SK-N-DZ (cell line): ENCODE data around the gene RPS25.
A peak's percentile ranks its signal among the peaks of the same experiment; 100 is the strongest.
"Not testable (repeated sequence)": the region's sequence is repeated elsewhere in the genome, so short reads cannot be mapped to it uniquely, and the experiment has no call there.

Source experiments
- DNase-seq: peaks from one replicate; pipeline ENCODE4 v3.0.0-alpha.2; 2015; ENCODE audit warnings: low spot score

The RPS25 gene

DNA sequence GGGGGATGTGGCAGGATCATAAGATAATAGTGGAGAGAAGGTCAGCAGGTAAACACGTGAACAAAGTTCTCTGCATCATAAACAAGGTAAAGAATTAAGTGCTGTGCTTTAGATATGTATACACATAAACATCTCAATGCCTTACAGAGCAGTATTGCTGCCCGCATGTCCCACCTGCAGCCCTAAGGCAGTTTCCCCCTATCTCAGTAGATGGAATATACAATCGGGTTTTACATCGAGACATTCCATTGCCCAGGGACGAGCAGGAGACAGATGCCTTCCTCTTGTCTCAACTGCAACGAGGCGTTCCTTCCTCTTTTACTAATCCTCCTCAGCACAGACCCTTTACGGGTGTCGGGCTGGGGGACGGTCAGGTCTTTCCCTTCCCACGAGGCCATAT, 21.3 kb upstream of the RPS25 start:
- not testable (repeated sequence) for DNase-seq

GRCh38 chr11:119038884-119039283, 20.7 kb upstream of the RPS25 start:
- no peak for DNase-seq

DNA sequence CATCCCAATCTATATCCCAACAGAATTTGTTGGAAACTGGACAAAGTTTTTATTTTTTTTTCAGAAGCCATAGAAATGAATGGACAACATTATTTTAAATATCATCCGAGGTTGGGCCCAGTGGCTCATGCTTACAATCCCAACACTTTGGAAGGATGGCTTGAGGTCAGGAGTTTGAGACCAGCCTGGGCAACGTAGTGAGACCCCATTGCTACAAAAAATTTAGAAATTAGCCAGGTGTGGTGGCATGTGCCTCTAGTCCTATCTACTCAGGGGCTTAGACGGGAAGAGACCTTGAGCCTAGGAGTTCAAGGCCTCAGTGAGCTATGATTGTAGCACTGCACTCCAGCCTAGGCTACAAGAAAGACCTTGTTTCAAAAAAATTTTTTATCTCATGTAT, 16.7 kb upstream of the RPS25 start:
- no peak for DNase-seq

GRCh38 chr11:119033421-119033820, 15.3 kb upstream of the RPS25 start:
- DNase-seq = not testable (repeated sequence)

- DNase-seq = no peak
Measured at GRCh38 chr11:119031912-119032280, 13.8 kb upstream of the RPS25 start.

DNA sequence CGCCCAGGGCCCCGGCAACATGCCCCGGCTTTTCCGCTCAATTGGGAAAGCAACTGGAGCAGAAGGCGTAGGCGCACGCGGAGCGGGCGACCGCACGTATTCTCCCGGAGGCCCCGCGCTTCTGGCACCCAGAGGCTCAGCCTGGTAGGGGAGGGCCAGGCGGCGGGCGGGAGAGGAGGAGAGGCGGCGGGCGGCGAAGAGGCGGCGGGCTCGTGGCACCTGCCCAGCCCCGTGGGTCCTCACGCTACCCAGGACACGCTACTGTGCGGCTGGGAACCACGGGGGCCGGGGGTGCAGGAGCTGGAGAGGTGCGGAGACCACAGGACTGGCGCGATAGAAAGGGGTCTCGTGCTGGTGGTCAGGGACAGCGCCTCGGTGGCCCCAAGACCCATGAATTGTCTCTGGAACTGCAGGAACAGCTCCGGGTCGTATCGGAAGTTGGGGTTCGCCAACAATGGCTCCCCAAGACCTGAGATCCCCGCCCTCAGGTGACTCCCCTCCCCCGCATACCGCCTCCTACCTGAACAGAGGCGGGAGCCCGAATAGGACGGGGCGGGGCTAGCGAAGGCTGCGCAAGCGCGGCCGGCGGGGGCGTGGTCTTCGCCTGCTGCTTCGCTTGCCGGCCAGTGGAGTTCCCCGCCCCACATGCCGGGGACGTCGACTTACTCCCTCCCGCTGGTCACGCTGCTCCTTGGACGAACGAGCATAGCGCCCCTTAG, 12.3 kb upstream of the RPS25 start, which contains the start of gene SLC37A4:
TSS of gene SLC37A4 (minus strand) at position 549 of the 719 bp plus-strand sequence.
- DNase-seq = peak; percentile 94

DNA sequence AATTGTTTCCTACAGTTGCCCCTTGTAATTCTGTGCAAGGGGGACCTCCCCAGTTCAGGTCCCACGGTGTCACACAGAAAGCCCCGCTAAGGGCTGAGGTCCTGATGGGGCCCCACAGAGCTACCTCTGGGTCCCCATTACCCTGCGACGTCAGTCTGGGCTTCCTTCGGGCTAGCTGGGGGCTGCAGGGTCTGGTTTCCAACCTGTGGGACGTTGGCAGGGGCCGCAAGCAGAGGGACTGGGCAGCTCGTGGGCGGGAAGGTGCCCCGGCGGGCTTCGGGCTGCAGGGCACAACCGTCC, 11.8 kb upstream of the RPS25 start:
- DNase-seq = no peak

DNA sequence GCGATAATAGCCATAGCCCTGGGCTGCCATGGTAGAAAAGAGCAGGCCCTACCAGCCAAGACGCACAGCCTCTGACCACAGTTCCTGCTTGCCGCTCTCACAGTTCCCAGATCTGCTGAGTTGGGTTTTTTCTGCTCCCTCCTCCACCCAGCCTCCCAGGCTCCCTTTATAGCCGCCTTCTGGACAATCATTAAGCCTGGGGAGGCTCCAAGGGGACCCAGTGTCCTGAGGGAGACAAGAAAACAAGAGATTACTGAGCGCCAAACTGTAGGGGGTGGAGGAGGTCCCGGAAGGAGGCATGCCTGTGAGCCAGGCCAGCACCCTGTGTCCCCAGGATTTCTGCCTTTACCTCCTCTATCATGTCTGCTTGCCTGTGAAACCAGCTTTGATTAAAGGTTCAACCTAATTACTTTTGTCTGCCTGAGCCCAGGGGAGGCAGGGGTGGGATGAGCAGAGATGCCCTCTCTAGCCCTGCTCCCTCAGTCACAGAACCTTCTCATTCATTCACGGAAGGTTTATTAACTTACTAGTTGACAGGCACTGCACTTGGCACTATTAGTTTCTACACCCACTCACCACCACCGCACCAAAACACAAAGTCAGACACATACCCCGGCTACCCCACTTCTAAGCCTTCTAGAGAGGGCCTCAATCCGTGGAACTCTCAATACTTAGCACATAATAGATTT, 11.3 kb upstream of the RPS25 start:
- no peak for DNase-seq

DNA sequence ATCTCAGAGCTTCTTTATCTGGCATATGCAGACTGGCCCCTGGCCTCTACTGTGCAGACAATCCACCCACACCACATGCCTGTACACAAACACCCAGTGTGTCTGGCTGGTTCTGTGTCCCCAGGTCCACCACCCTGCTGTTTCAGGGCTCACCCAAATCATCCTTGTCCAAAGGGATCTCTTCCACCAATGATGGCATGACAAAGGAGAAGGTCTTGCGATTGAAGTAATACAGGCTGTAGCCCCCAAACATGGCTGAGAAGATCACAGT, 10.9 kb upstream of the RPS25 start:
- DNase-seq = no peak

DNA sequence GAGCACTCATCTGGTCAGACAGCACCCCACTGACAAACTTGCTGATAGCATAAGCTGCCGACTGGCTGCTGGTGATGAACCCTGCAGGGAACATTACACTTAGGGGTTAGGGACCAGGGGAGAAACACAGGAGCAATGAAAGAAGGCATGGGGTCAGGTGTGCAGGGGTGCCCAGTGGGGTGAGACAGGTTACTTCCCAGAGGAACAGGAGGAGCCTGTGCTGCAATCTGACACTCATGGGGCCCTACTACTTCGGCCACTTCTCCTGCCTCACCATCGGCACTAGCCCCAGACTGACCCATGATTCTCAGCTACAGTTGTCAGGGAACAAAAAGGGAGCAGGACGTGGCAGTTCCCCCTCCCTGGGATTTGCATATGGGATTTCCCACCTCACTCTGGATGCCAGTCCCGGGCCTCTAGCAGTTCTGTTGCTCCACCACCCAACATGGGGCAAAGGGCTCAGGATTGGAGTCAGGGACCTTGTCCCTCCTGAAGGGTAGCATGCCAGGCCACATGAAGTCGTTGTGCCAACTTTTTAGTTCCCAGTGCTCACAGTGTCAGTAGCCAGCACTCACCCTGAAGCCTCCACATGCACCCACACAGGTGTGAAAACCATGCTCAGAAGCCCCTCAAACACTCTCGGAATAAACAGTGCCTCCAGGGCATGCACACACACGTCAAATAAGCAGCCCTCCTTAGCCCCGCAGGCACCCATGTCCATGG, 10.4 kb upstream of the RPS25 start:
- no peak for DNase-seq

GRCh38 chr11:119027561-119028345, 9.6 kb upstream of the RPS25 start:
- DNase-seq = no peak

DNA sequence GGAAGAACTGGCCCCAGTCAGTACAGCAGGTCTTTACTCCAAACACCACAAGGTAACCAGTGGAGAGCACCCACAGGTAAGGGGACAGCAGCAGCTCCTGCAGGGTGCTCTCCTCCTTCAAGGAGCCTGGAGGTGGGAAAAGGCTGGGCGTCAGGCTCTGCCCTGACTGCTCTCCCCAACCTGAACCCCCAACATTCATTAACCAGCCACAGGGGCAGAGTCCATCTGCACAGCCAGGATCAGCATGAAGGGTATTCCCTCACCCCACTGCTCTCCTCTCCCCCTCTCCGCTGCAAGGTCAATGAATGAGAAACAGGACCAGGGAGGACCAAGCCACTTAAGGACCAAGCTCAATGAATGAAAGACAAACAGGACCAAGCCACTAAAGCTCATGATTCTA, 8.8 kb upstream of the RPS25 start:
- DNase-seq = no peak

- no peak for DNase-seq
Measured at GRCh38 chr11:119025978-119026766, 8.0 kb upstream of the RPS25 start.

GRCh38 chr11:119025541-119025940, 7.4 kb upstream of the RPS25 start:
- no peak for DNase-seq

GRCh38 chr11:119025099-119025473, 6.9 kb upstream of the RPS25 start:
- DNase-seq = no peak

GRCh38 chr11:119024430-119025098, 6.4 kb upstream of the RPS25 start:
- DNase-seq = no peak

DNA sequence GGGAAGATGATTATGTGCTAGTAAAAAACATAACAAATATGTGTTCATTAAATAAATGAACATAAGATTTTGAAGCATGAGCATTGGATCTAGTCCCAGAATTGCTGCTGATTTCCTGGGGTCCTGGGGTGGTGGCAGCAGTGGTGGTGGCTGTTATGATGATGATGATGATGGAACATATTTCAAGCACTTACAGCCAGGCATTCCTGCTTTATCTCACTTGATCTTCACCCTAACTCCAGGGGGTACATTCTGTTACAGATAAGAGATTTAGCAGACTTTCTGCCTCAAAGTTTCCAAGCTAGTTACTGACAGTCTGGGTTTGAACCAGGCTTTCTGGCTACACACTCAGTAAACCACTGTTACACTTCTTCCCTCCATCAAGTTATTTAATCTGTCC, 5.6 kb upstream of the RPS25 start:
- no peak for DNase-seq

- DNase-seq = no peak
Measured at GRCh38 chr11:119021631-119022030, 3.5 kb upstream of the RPS25 start.

- no peak for DNase-seq
Measured at GRCh38 chr11:119019996-119020395, 1.9 kb upstream of the RPS25 start.

DNA sequence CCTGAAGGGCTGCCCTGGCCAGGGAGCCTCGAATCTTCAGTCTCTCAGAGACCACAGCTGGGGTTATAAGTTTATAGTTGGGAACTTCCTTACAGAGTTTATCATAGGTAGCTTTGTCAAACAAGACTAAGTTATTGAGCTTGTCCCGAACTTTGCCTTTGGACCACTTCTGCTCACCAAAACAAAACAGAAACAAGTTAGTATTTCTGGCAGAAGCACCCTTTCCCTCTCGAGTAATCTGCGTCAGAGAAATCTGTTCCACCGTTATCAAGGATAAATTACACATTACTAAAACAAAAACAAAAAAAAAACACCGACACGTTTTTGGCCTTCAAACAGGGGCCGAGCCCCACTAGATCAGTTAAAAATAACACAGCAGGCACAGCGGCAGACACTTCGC, 766 bp downstream of the RPS25 start:
- DNase-seq = not testable (repeated sequence)
